Esophagus muscularis mucosa (tissue), 4 donors: ENCODE results near the gene SIGLEC11. TPM values are rescaled to one million over a fixed set of nuclear protein-coding genes. Genes with fewer than 3 reads are reported as not detected.

Experiments used
- DNase-seq: peaks from one replicate; pipeline ENCODE4 v3.0.0-alpha.2; 2017; ENCODE audit errors: extremely low spot score
- H3K27ac ChIP-seq, 4 donors: fragments of 200-600 bp; sonication (generic); replicated peaks in 1 of 4; 1 replicate in 3 of 4; 2 replicates in 1 of 4; pipeline ENCODE4 v1.5.1; 2016 to 2019; ENCODE audit warnings: mild to moderate bottlenecking in 1 of 4
- H3K27me3 ChIP-seq, 4 donors: fragments of 200-600 bp; sonication (generic); one replicate each; pipeline versions ENCODE4 v1.5.1 to v1.6.0; 2016 to 2019
- H3K36me3 ChIP-seq, 4 donors: fragments of 200-600 bp; sonication (generic); one replicate each; pipeline ENCODE4 v1.5.1; 2016 to 2019
- H3K4me1 ChIP-seq, 4 donors: fragments of 200-600 bp; sonication (generic); one replicate each; pipeline ENCODE4 v1.5.1; 2016 to 2019
- H3K4me3 ChIP-seq, 4 donors: fragments of 200-600 bp; sonication (generic); 1 replicate in 2 of 4; 2 replicates in 2 of 4; pipeline ENCODE4 v1.5.1; 2016 to 2019; ENCODE audit warnings: mild to moderate bottlenecking in 4 of 4, moderate library complexity in 1 of 4
- H3K9me3 ChIP-seq, 4 donors: fragments of 200-600 bp; sonication (generic); 1 replicate in 3 of 4; 2 replicates in 1 of 4; pipeline ENCODE4 v1.5.1; 2016 to 2019
- EP300 ChIP-seq: sonication (generic); formaldehyde crosslinking; IDR thresholded peaks from one replicate; pipeline ENCODE4 v1.6.1; 2017; ENCODE audit warnings: antibody characterized with exemption
- POLR2A ChIP-seq: fragments of 450-650 bp; IDR thresholded peaks from one replicate; pipeline ENCODE4 v1.6.1; 2017; ENCODE audit warnings: antibody characterized with exemption, moderate library complexity, mild to moderate bottlenecking, low read depth
- POLR2AphosphoS5 ChIP-seq, 2 donors: sonication (generic); formaldehyde crosslinking; IDR thresholded peaks; one replicate each; pipeline ENCODE4 v1.6.1; 2017; ENCODE audit warnings: antibody characterized with exemption in 2 of 2
- WGBS: methylation state at CpG from one replicate; pipeline ENCODE4 v1.1.5; 2018; 5-methylcytosine and 5-hydroxymethylcytosine counted together
- intact Hi-C: fragments of 100-400 bp; cut with DNase I; formaldehyde crosslinking; loops from one replicate; pipeline ENCODE4 v1.15.1; 2023
- total RNA-seq, 4 donors: library from RNA; depleted of rRNA; stranded (reverse); fragments of >200 nt; gene quantifications; one replicate each; pipeline versions ENCODE4 v1.1.0 to v1.2.1, GENCODE V29; 2016
- TF ChIP-seq, protein P1 (sequence below), 3 experiments: fragments of 200-600 bp in 2 of 3; fragments of 450-650 bp in 1 of 3; sonication (generic) in 2 of 3; IDR thresholded peaks; one replicate each; pipeline ENCODE4 v1.5.1; 2017 to 2019; ENCODE audit warnings: antibody characterized with exemption in 3 of 3, mild to moderate bottlenecking in 2 of 3, moderate library complexity in 1 of 3

Gene SIGLEC11
- total RNA-seq, 4 donors from 2014 or later, result 0.50 to 2.9 (median 1.4) TPM

DNA sequence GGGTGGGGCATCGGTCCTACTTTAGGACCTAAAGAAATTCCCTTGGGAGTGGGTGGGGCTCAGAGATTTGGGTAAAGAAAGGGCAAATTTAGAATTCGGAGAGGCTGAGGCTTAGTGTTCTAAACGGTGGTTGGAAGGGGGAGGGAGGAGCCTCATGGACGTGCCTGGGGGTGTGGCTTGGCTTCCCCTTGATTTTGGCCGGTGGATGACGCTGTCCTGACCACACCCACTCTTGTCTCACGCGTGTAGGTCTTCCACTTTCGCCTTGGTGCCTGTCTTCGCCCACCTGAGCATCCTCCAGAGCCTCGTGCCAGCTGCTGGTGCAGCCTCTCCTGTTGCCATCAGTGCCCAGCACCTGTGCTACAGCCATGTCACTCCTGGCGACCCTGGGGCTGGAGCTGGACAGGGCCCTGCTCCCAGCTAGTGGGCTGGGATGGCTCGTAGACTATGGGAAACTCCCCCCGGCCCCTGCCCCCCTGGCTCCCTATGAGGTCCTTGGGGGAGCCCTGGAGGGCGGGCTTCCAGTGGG is 30.4 kb downstream of the SIGLEC11 start:
- peak overlapping the region; percentile 71 to 90 (median 84) for H3K4me3 ChIP-seq
- intact Hi-C loops, result no loop called here
- TF ChIP-seq POLR2A (no peak), POLR2AphosphoS5 (IDR thresholded peaks at IDR 0.05) (no peak), EP300 (no peak)
- TF ChIP-seq, protein P1, sequence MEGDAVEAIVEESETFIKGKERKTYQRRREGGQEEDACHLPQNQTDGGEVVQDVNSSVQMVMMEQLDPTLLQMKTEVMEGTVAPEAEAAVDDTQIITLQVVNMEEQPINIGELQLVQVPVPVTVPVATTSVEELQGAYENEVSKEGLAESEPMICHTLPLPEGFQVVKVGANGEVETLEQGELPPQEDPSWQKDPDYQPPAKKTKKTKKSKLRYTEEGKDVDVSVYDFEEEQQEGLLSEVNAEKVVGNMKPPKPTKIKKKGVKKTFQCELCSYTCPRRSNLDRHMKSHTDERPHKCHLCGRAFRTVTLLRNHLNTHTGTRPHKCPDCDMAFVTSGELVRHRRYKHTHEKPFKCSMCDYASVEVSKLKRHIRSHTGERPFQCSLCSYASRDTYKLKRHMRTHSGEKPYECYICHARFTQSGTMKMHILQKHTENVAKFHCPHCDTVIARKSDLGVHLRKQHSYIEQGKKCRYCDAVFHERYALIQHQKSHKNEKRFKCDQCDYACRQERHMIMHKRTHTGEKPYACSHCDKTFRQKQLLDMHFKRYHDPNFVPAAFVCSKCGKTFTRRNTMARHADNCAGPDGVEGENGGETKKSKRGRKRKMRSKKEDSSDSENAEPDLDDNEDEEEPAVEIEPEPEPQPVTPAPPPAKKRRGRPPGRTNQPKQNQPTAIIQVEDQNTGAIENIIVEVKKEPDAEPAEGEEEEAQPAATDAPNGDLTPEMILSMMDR (IDR thresholded peaks at IDR 0.05), result no peak
- no peaks in the 10 kb centered on the region for H3K9me3 ChIP-seq
- no peak for DNase-seq
- no peaks in the 10 kb centered on the region for H3K27me3 ChIP-seq
- H3K4me1 ChIP-seq, result peaks cover 18 to 38% (median 34%) of the 10 kb centered on the region in 4 donors
- H3K36me3 ChIP-seq, result peaks cover 0 to 31% (median 25%) of the 10 kb centered on the region in 4 donors
- peak overlapping the region; percentile 88 to 94 (median 92) for H3K27ac ChIP-seq
- 51% methylated on average over 11 of the region's 15 CpGs for WGBS

DNA sequence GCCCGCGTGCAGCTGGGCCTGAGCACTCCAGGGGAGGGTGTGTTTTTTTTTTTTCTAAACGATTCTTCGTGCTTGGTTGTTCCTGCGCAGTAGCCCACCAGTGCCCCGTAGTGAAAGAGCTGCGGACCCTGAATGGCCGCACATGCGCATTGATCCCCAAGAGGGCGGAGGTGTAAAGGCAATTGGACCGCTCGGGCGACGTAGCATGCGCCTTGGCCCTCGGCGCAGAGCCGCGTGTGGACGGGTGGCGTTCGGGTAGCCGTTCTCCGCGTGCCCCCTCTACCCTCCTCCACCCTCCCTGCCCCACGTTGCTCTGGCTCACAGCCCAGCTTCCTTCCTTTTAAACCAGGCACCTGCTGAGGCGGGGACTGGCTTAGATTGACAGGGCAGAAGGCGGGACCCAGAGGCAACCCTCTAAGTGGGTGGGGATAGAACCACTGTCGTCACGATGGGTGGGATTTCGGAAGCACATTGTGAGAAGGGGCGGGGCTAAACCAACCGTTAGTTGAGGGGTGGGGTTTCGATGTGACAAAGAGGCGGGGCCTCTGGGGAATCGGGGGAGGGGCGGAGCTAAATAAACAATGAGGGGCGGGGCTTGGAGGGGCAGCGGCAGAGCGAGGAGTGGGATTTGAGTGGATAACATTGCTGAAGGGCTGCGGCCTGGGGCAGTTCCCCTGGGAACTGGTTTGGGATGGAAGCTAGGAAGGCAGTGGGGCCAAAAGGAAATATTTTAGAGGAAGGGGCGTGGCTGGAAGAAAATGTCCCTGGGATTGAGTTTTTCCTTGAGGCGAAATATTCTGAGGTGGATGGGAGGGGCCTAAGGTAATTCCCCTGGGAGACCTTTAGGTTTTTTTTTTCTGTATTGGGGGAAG is 31.1 kb downstream of the SIGLEC11 start:
- intact Hi-C loops, result no loop called here
- Histone ChIP-seq H3K27me3 (no peaks in the 10 kb centered on the region), H3K4me3 (peak overlapping the region; percentile 71 to 90 (median 84)), H3K27ac (peak overlapping the region; percentile 88 to 94 (median 92)), H3K4me1 (peaks cover 18 to 45% (median 38%) of the 10 kb centered on the region in 4 donors), H3K36me3 (peaks cover 0 to 38% (median 26%) of the 10 kb centered on the region in 4 donors), H3K9me3 (no peaks in the 10 kb centered on the region)
- TF ChIP-seq, protein P1 (IDR thresholded peaks at IDR 0.05), result peak in 2 of 3 experiments; percentile 8 to 14
- TF ChIP-seq EP300 (no peak), POLR2A (peak; percentile 35), POLR2AphosphoS5 (IDR thresholded peaks at IDR 0.05) (peak; percentile 62 to 87)
- WGBS, result 2% methylated on average over 43 of the region's 43 CpGs
- peak; percentile 98 for DNase-seq

DNA sequence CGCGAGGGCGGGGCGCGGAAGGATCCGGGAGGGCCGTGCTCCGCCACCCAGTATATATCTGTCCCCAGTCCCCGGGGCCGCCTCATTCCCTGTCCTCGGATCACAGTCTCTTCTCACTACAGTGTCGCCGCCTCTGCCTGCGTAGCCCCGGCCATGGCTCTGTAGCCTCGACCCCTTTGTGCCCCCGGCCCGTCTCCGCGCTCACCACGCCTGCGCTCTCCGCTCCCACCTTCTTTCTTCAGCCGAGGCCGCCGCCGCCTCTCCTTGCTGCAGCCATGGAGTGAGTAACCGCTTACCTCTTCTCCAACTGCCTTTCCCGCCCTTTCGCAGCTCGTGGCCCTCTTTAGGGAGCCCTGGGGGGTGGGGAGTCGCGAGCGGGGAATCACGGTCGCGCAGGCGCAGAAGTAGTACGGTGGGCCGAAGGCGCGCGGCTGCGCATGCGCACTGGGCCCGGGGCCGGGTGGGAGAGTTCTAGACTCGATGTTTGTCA is 31.8 kb downstream of the SIGLEC11 start, which contains the start of the genes ATF5 and NUP62:
ATF5 (plus strand) TSS at position 85 of the 490 bp plus-strand sequence. CDS start 1,646 bp downstream, outside the sequence.
NUP62 (minus strand) TSS at position 384 of the 490 bp plus-strand sequence. CDS start 19,697 bp downstream, outside the sequence.
- intact Hi-C loops, result no loop called here
- peaks cover 0 to 45% (median 33%) of the 10 kb centered on the region in 4 donors for H3K36me3 ChIP-seq
- H3K27me3 ChIP-seq, result no peaks in the 10 kb centered on the region
- peak within 1 kb of the TSS; percentile 71 to 90 (median 84) for H3K4me3 ChIP-seq
- no peaks in the 10 kb centered on the region for H3K9me3 ChIP-seq
- TF ChIP-seq POLR2AphosphoS5 (IDR thresholded peaks at IDR 0.05), result peak; percentile 57 to 63
- no peak for TF ChIP-seq POLR2A
- peak within 1 kb of the TSS; percentile 88 to 94 (median 92) for H3K27ac ChIP-seq
- no peak for DNase-seq
- WGBS, result 0% methylated on average over 31 of the region's 48 CpGs
- H3K4me1 ChIP-seq, result peaks cover 20 to 52% (median 45%) of the 10 kb centered on the region in 4 donors

DNA sequence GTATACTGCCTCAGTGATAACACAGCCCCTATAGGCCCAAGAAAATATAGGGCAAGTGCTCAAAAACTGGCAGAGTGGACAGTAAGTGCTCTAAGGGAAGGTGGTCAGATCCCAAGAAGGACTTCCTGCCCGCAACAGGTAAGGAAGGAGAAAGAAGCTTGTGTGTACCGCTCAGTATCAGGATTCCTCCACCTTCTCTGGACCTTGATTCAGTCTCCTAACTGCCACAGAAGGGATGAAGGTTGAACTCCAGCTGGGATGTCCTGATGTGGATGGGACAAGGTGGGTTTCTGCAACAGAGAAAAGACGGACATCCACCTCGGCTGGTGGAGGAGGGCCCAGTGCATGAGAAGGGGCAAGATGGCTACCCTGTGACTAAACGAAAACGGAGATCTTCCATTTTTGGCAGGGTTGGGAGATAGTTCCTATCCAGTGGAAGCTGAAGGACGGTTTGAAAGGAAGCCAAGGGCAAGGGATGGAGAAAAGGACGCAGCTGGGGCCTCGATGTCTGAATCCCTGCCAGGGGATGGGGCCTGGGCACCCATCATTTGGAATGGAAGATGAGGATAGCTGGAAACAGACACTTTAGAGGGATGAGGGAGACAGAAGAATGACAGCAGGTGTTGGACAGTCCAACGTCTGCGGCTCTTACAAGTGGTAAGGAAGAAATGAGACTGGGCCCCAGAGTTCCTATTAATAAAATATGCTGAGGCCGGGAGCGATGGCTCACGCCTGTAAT is 33.3 kb downstream of the SIGLEC11 start:
- WGBS, result 80% methylated on average over 14 of the region's 14 CpGs
- H3K36me3 ChIP-seq, result peaks cover 0 to 54% (median 45%) of the 10 kb centered on the region in 4 donors
- H3K27ac ChIP-seq, result peak overlapping the region; percentile 7 to 94 (median 90)

More for the DNA sequence above, 33.3 kb downstream of the SIGLEC11 start:
- TF ChIP-seq EP300 (no peak), POLR2A (no peak), POLR2AphosphoS5 (IDR thresholded peaks at IDR 0.05) (no peak)
- TF ChIP-seq, protein P1 (IDR thresholded peaks at IDR 0.05), result no peak
- no peaks in the 10 kb centered on the region for H3K27me3 ChIP-seq
- intact Hi-C loops, result no loop called here
- H3K9me3 ChIP-seq, result no peaks in the 10 kb centered on the region
- DNase-seq, result no peak
- H3K4me3 ChIP-seq, result peak overlapping the region; percentile 71 to 90 (median 84)
- peaks cover 20 to 67% (median 50%) of the 10 kb centered on the region in 4 donors for H3K4me1 ChIP-seq
